Thyroid gland (tissue), 4 donors: Measurements from ENCODE around the gene CCDC78.

Experiments
- POLR2A ChIP-seq, 2 donors: fragments of 450-650 bp; IDR thresholded peaks; one replicate each; pipeline ENCODE4 v1.6.1; 2017; ENCODE audit warnings: antibody characterized with exemption in 2 of 2, mild to moderate bottlenecking in 2 of 2, moderate library complexity in 1 of 2
- TF ChIP-seq, protein P1 (sequence below), 6 experiments: fragments of 200-600 bp in 3 of 6; fragments of 450-650 bp in 3 of 6; sonication (generic) in 3 of 6; IDR thresholded peaks; one replicate each; pipeline ENCODE4 v1.5.1; 2016 to 2019; ENCODE audit warnings: antibody characterized with exemption in 6 of 6, mild to moderate bottlenecking in 2 of 6, inconsistent platforms in 1 of 6, moderate library complexity in 1 of 6

DNA sequence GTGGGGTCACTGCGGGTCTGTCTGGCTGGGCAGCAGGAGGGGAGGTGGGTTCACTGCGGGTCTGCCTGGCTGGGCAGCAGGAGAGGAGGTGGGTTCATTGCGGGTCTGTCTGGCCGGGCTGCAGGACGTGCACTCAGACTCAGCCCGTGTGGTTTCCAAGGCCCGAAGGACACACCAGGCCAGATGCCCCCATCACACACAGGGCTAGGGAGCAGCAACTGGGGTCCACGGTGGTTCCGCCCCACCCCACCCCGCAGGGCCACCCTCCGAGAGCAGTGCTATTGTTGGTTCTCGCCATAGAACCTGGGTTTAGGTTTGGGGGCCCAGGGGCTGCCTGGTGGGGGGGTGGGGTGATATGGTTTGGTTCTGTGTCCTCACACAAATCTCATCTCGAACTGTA lies 20.4 kb upstream of the CCDC78 start:
- TF ChIP-seq, protein P1, sequence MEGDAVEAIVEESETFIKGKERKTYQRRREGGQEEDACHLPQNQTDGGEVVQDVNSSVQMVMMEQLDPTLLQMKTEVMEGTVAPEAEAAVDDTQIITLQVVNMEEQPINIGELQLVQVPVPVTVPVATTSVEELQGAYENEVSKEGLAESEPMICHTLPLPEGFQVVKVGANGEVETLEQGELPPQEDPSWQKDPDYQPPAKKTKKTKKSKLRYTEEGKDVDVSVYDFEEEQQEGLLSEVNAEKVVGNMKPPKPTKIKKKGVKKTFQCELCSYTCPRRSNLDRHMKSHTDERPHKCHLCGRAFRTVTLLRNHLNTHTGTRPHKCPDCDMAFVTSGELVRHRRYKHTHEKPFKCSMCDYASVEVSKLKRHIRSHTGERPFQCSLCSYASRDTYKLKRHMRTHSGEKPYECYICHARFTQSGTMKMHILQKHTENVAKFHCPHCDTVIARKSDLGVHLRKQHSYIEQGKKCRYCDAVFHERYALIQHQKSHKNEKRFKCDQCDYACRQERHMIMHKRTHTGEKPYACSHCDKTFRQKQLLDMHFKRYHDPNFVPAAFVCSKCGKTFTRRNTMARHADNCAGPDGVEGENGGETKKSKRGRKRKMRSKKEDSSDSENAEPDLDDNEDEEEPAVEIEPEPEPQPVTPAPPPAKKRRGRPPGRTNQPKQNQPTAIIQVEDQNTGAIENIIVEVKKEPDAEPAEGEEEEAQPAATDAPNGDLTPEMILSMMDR (IDR thresholded peaks at IDR 0.05) = no peak
- TF ChIP-seq POLR2A (IDR thresholded peaks at IDR 0.05) = no peak
